Endothelial cell of umbilical vein (primary cell): ENCODE results near the gene NPTX2.

Experiments used
- EZH2 ChIP-seq: IDR thresholded peaks from 2 replicates; pipeline ENCODE4 v1.6.1; 2012; ENCODE audit warnings: borderline replicate concordance, low read depth, mild to moderate bottlenecking, moderate library complexity, low read length, inconsistent platforms; ENCODE audit not compliant: severe bottlenecking
- JUN ChIP-seq: IDR thresholded peaks from 2 replicates; pipeline ENCODE4 v1.6.1; 2011; ENCODE audit warnings: borderline replicate concordance, low read depth; ENCODE audit not compliant: insufficient read length, insufficient read depth
- MYC ChIP-seq: IDR thresholded peaks from one replicate; pipeline ENCODE4 v1.6.1; 2011; ENCODE audit warnings: mild to moderate bottlenecking, low read depth, low read length
- POLR2A ChIP-seq: IDR thresholded peaks from 2 replicates; pipeline ENCODE4 v1.6.1; 2012; ENCODE audit warnings: low read depth, mild to moderate bottlenecking, control low read depth, low read length
- POLR2AphosphoS5 ChIP-seq: IDR thresholded peaks from 2 replicates; pipeline ENCODE4 v1.6.1; 2012; ENCODE audit warnings: low read depth, mild to moderate bottlenecking, control low read depth, low read length, moderate library complexity; ENCODE audit not compliant: insufficient read depth
- TF ChIP-seq, protein P1 (sequence below), 2 donors: IDR thresholded peaks; 1 replicate in 1 of 2; 2 replicates in 1 of 2; pipeline ENCODE4 v1.5.1; 2011; ENCODE audit warnings: low read length in 2 of 2, mild to moderate bottlenecking in 2 of 2, moderate library complexity in 2 of 2, control low read depth in 1 of 2, inconsistent platforms in 1 of 2, low read depth in 1 of 2; ENCODE audit not compliant: insufficient read depth in 1 of 2; ENCODE audit errors: extremely low read depth in 1 of 2
- TF ChIP-seq, protein P2 (sequence below): IDR thresholded peaks from 2 replicates; pipeline ENCODE4 v1.6.1; 2011; ENCODE audit not compliant: insufficient read depth, insufficient read length

DNA sequence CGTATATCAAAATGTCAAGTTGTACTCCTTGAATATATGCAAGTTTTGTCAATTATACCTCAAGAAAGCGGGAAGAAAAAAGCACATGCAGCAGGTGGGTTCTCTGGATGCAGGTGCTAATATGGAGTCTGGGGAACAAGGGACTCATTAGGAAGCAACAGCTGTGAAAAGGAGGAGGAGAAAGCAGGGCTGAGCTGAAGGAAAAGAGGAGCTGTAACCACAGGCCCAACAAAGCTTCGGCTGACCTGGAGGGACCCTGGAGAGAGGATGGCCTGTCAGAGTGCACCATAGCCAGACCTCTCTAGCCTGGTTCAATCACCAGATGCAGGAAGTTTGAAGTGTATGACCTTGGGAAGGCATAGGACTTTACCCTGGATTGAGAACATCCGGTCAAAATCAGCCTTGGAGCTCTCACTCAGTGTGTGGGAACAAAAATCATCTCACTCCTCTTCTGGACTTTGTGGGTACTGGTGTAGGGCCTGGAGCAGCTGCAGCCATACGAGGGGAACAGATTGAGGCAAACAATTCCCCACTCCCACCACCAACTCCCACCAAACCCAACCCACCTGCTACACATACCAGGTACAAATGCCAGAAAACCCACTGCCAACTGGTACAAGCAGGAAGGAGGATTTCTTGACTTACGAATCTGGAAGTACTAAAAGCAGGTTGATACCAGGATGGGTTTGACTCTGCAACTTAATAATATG lies 36.7 kb downstream of the NPTX2 start:
- TF ChIP-seq, protein P1, sequence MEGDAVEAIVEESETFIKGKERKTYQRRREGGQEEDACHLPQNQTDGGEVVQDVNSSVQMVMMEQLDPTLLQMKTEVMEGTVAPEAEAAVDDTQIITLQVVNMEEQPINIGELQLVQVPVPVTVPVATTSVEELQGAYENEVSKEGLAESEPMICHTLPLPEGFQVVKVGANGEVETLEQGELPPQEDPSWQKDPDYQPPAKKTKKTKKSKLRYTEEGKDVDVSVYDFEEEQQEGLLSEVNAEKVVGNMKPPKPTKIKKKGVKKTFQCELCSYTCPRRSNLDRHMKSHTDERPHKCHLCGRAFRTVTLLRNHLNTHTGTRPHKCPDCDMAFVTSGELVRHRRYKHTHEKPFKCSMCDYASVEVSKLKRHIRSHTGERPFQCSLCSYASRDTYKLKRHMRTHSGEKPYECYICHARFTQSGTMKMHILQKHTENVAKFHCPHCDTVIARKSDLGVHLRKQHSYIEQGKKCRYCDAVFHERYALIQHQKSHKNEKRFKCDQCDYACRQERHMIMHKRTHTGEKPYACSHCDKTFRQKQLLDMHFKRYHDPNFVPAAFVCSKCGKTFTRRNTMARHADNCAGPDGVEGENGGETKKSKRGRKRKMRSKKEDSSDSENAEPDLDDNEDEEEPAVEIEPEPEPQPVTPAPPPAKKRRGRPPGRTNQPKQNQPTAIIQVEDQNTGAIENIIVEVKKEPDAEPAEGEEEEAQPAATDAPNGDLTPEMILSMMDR (IDR thresholded peaks at IDR 0.05; ENCODE audit: extremely low read depth in 1 of 2, insufficient read depth in 1 of 2, low read depth in 1 of 2, low read length in 2 of 2), result no peak
- TF ChIP-seq POLR2A, result no peak
- TF ChIP-seq POLR2AphosphoS5, result no peak
- TF ChIP-seq, protein P2, sequence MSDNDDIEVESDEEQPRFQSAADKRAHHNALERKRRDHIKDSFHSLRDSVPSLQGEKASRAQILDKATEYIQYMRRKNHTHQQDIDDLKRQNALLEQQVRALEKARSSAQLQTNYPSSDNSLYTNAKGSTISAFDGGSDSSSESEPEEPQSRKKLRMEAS, result no peak
- TF ChIP-seq EZH2, result no peak
- no peak for TF ChIP-seq MYC
- TF ChIP-seq JUN, result no peak
